Neural crest cell (in vitro differentiated cells): Measurements from ENCODE around the gene IPO5. TPM values are rescaled to one million over a fixed set of nuclear protein-coding genes. Genes with fewer than 3 reads are reported as not detected.
A peak's percentile ranks its signal among the peaks of the same experiment; 100 is the strongest.

Source experiments
- DNase-seq: peaks from one replicate; pipeline ENCODE4 v3.0.0; 2021; ENCODE audit warnings: low read depth, mixed read lengths, low spot score
- H3K27ac Mint-ChIP-seq: one replicate; pipeline ENCODE4 v1.8.0; 2021; ENCODE audit warnings: mild to moderate bottlenecking, mixed read lengths; ENCODE audit not compliant: unreplicated experiment
- H3K27me3 Mint-ChIP-seq: 2 replicates; pipeline ENCODE4 v1.8.0; 2021; ENCODE audit warnings: low read depth, mild to moderate bottlenecking, mixed read lengths
- H3K36me3 Mint-ChIP-seq: 2 replicates; pipeline ENCODE4 v1.8.0; 2021; ENCODE audit warnings: low read depth, mild to moderate bottlenecking, mixed read lengths
- H3K4me1 Mint-ChIP-seq: 2 replicates; pipeline ENCODE4 v1.8.0; 2021; ENCODE audit warnings: mixed read lengths
- H3K4me3 Mint-ChIP-seq: one replicate; pipeline ENCODE4 v1.8.0; 2021; ENCODE audit warnings: mild to moderate bottlenecking, mixed read lengths
- H3K9me3 Mint-ChIP-seq: 2 replicates; pipeline ENCODE4 v1.8.0; 2021; ENCODE audit warnings: mixed read lengths
- CTCF ChIP-seq: fragments of 200-600 bp; sonication (generic); conservative IDR thresholded peaks from 2 replicates; pipeline ENCODE4 v1.5.0; 2021; ENCODE audit warnings: antibody characterized with exemption, mild to moderate bottlenecking
- total RNA-seq: library from RNA; stranded (reverse); gene quantifications from 2 replicates; pipeline ENCODE4 v1.2.1, GENCODE V29; 2021

IPO5 gene
- total RNA-seq, 1 donor from 2014 or later: 249 TPM

- TF ChIP-seq CTCF: no peak
- Mint-ChIP-seq H3K9me3 (no peaks in the 10 kb centered on the region), H3K4me3 (no peak overlapping the region), H3K27me3 (no peaks in the 10 kb centered on the region), H3K4me1 (peaks cover 21% of the 10 kb centered on the region), H3K36me3 (no peaks in the 10 kb centered on the region), H3K27ac (no peak overlapping the region)
- no peak for DNase-seq
Measured at GRCh38 chr13:97932647-97933046, 20.8 kb upstream of the IPO5 start.

GRCh38 chr13:97933776-97934175 lies 19.7 kb upstream of the IPO5 start:
- Mint-ChIP-seq H3K27me3 (no peaks in the 10 kb centered on the region), H3K4me1 (peaks cover 29% of the 10 kb centered on the region), H3K36me3 (no peaks in the 10 kb centered on the region), H3K4me3 (no peak overlapping the region), H3K27ac (no peak overlapping the region), H3K9me3 (no peaks in the 10 kb centered on the region)
- no peak for TF ChIP-seq CTCF
- no peak for DNase-seq

- Mint-ChIP-seq H3K27ac (peak overlapping the region; percentile 12), H3K4me1 (peaks cover 37% of the 10 kb centered on the region), H3K4me3 (peak overlapping the region; percentile 1), H3K36me3 (no peaks in the 10 kb centered on the region), H3K9me3 (no peaks in the 10 kb centered on the region), H3K27me3 (no peaks in the 10 kb centered on the region)
- TF ChIP-seq CTCF: no peak
- DNase-seq: peak; percentile 4
Measured at GRCh38 chr13:97934590-97934989, 18.9 kb upstream of the IPO5 start.

GRCh38 chr13:97935071-97935470 lies 18.4 kb upstream of the IPO5 start:
- peaks cover 40% of the 10 kb centered on the region for H3K4me1 Mint-ChIP-seq
- DNase-seq: no peak
- no peak for TF ChIP-seq CTCF
- H3K36me3 Mint-ChIP-seq: no peaks in the 10 kb centered on the region
- H3K27me3 Mint-ChIP-seq: no peaks in the 10 kb centered on the region
- no peak overlapping the region for H3K4me3 Mint-ChIP-seq
- H3K9me3 Mint-ChIP-seq: no peaks in the 10 kb centered on the region
- H3K27ac Mint-ChIP-seq: peak overlapping the region; percentile 12

- Mint-ChIP-seq H3K36me3 (no peaks in the 10 kb centered on the region), H3K9me3 (no peaks in the 10 kb centered on the region), H3K4me1 (peaks cover 40% of the 10 kb centered on the region), H3K27ac (no peak overlapping the region), H3K4me3 (no peak overlapping the region), H3K27me3 (no peaks in the 10 kb centered on the region)
- no peak for DNase-seq
- no peak for TF ChIP-seq CTCF
Measured at GRCh38 chr13:97936036-97936435, 17.4 kb upstream of the IPO5 start.
